ENCODE results near the gene UBTD2.
A peak's percentile ranks its signal among the peaks of the same experiment; 100 is the strongest.
"Not testable (repeated sequence)": the region's sequence is repeated elsewhere in the genome, so short reads cannot be mapped to it uniquely, and the experiment has no call there.

Gene UBTD2

GRCh38 chr5:172199446-172199845 lies 84.1 kb downstream of the UBTD2 start:
- TF ChIP-seq CTCF (conservative IDR thresholded peaks at IDR 0.05) = no peak
- H3K27ac ChIP-seq = no peak overlapping the region

- not testable (repeated sequence) for H3K27ac ChIP-seq
These were observed 85.8 kb downstream of the UBTD2 start for GRCh38 chr5:172197775-172198174.

- H3K27ac ChIP-seq = no peak overlapping the region
- TF ChIP-seq CTCF (conservative IDR thresholded peaks at IDR 0.05) = no peak
These were observed 88.4 kb downstream of the UBTD2 start for GRCh38 chr5:172194985-172195774.

GRCh38 chr5:172193872-172194271 lies 89.7 kb downstream of the UBTD2 start, which contains the start of gene EFCAB9:
TSS of gene EFCAB9 (plus strand) at chr5:172194172. CDS start at chr5:172194173, 1 bp downstream.
- TF ChIP-seq CTCF (conservative IDR thresholded peaks at IDR 0.05) = no peak
- H3K27ac ChIP-seq = no peak within 1 kb of the TSS

- no peak for TF ChIP-seq CTCF (conservative IDR thresholded peaks at IDR 0.05)
- H3K27ac ChIP-seq = no peak overlapping the region
These were observed 93.8 kb downstream of the UBTD2 start for GRCh38 chr5:172189693-172190296.

GRCh38 chr5:172188893-172189692 lies 94.5 kb downstream of the UBTD2 start:
- peak overlapping the region; percentile 69 for H3K27ac ChIP-seq
- TF ChIP-seq CTCF (conservative IDR thresholded peaks at IDR 0.05) = peak; percentile 19

GRCh38 chr5:172188033-172188892 lies 95.3 kb downstream of the UBTD2 start, which contains the start of gene STK10:
TSS of gene STK10 (minus strand) at chr5:172188224. CDS start at chr5:172188042, 182 bp downstream.
- H3K27ac ChIP-seq = peak within 1 kb of the TSS; percentile 69
- TF ChIP-seq CTCF (conservative IDR thresholded peaks at IDR 0.05) = peak; percentile 95

Measured in VCaP (cell line).